K562 (cell line): ENCODE measurements around the gene WDR35. TPM values are rescaled to one million over a fixed set of nuclear protein-coding genes. Genes with fewer than 3 reads are reported as not detected.

ENCODE experiments used
- ATAC-seq: fragments of 200-7000 bp; cut with Tn5 transposase; 3 replicates; pipeline ENCODE4 v1.9.1; 2020; ENCODE audit warnings: moderate library complexity
- BruUV-seq: library from RNA; stranded (reverse); fragments of 400-500 nt; replicated peaks from 2 replicates; lab custom pipeline; 2021; lab: Mats Ljungman, UMichigan
- CTCF ChIA-PET: fragments of 300-600 bp; formaldehyde crosslinking; extraction: SDS; loops from one replicate; lab custom pipeline; 2021; ENCODE audit warnings: low intra/inter-chr PET ratio; lab: Yijun Ruan, JAX
- POLR2A ChIA-PET: fragments of 300-600, 350-650 bp; sonication (Branson Sonifier 250); formaldehyde crosslinking; extraction: SDS; loops from one replicate; lab custom pipeline; 2021; ENCODE audit warnings: antibody characterized with exemption, inconsistent platforms; lab: Yijun Ruan, JAX
- DNase-seq, 4 experiments: peaks; one replicate each; pipeline versions ENCODE4 v3.0.0 to v3.0.0-alpha.2; 2011 to 2018; ENCODE audit warnings: low spot score in 3 of 4, mixed read lengths in 3 of 4; ENCODE audit errors: extremely low read depth in 1 of 4
- FAIRE-seq: peaks from 2 replicates; lab custom pipeline; 2011; peaks lifted over from hg19 to GRCh38; lab: Jason Lieb, UNC
- H2AFZ ChIP-seq: 2 replicates; pipeline ENCODE4 v1.6.0; 2011; ENCODE audit warnings: low read depth, low read length, control low read depth, inconsistent platforms
- H3K27ac ChIP-seq: fragments of 200-600 bp; 3 replicates; pipeline ENCODE4 v1.8.0; 2011; ENCODE audit warnings: low read depth, mild to moderate bottlenecking, control low read depth, inconsistent platforms, low read length, moderate library complexity, mixed read lengths; ENCODE audit errors: extremely low read depth
- H3K27me3 ChIP-seq, 2 experiments: fragments of 300-600 bp in 1 of 2; 2 replicates in 1 of 2; 3 replicates in 1 of 2; pipeline versions ENCODE4 v1.6.0 to v1.8.0; 2011; ENCODE audit warnings: inconsistent platforms in 2 of 2, low read length in 2 of 2, mild to moderate bottlenecking in 1 of 2, mixed read lengths in 1 of 2, moderate library complexity in 1 of 2; ENCODE audit not compliant: control insufficient read depth in 2 of 2, insufficient read depth in 2 of 2
- H3K36me3 ChIP-seq: fragments of 300-600 bp; 3 replicates; pipeline ENCODE4 v1.8.0; 2011; ENCODE audit warnings: mild to moderate bottlenecking, low read length, inconsistent platforms; ENCODE audit not compliant: control insufficient read depth, insufficient read depth
- H3K4me1 ChIP-seq, 2 experiments: fragments of 200-600 bp in 1 of 2; replicated peaks in 1 of 2; 2 replicates in 1 of 2; 3 replicates in 1 of 2; pipeline versions ENCODE4 v1.5.1 to v1.8.0; 2011; ENCODE audit warnings: inconsistent platforms in 2 of 2, low read length in 2 of 2, mild to moderate bottlenecking in 1 of 2, mixed read lengths in 1 of 2, moderate library complexity in 1 of 2; ENCODE audit not compliant: control insufficient read depth in 2 of 2, insufficient read depth in 2 of 2
- H3K4me2 ChIP-seq: 2 replicates; pipeline ENCODE4 v1.6.1; 2011; ENCODE audit warnings: low read length, control low read depth, inconsistent platforms, mixed read lengths; ENCODE audit not compliant: insufficient read depth
- H3K4me3 ChIP-seq: fragments of 200-600 bp; sonication (generic), shearing (Covaris generic); 2 replicates; pipeline ENCODE4 v1.5.1; 2016; ENCODE audit warnings: control low read depth, inconsistent platforms
- H3K79me2 ChIP-seq: fragments of 200-600 bp; 3 replicates; pipeline ENCODE4 v1.8.0; 2011; ENCODE audit warnings: low read length, inconsistent platforms; ENCODE audit not compliant: control insufficient read depth, insufficient read depth
- H3K9ac ChIP-seq, 2 experiments: 2 replicates each; pipeline versions ENCODE4 v1.6.0 to v1.6.1; 2011; ENCODE audit warnings: low read depth in 2 of 2, low read length in 2 of 2, control low read depth in 1 of 2, inconsistent platforms in 1 of 2, mild to moderate bottlenecking in 1 of 2, mixed read lengths in 1 of 2; ENCODE audit not compliant: insufficient read depth in 1 of 2
- H3K9me1 ChIP-seq: one replicate; pipeline ENCODE4 v1.6.0; 2011; ENCODE audit warnings: inconsistent platforms, mild to moderate bottlenecking, low read length, moderate library complexity; ENCODE audit not compliant: control insufficient read depth, insufficient read depth
- H3K9me3 ChIP-seq: replicated peaks from 2 replicates; pipeline ENCODE4 v1.5.1; 2011; ENCODE audit warnings: low read depth, low read length, inconsistent platforms; ENCODE audit not compliant: control insufficient read depth, insufficient read depth
- H4K20me1 ChIP-seq: replicated peaks from 2 replicates; pipeline ENCODE4 v1.6.1; 2011; ENCODE audit warnings: low read length, inconsistent platforms, mixed read lengths; ENCODE audit not compliant: control insufficient read depth, insufficient read depth
- CEBPG ChIP-seq, 3 experiments: fragments of 200-800 bp in 1 of 3; sonication (Bioruptor generic) in 1 of 3; sonication (generic) in 1 of 3; formaldehyde crosslinking in 1 of 3; IDR thresholded peaks in 2 of 3; conservative IDR thresholded peaks in 1 of 3; 2 replicates each; pipeline versions ENCODE4 v1.6.1 to v1.8.0; 2016 to 2022; ENCODE audit warnings: missing compliant biosample characterization in 2 of 3, missing genetic modification characterization in 2 of 3, mild to moderate bottlenecking in 1 of 3, missing genetic modification reagents in 1 of 3
- ETV5 ChIP-seq: sonication (generic); formaldehyde crosslinking; IDR thresholded peaks from 2 replicates; pipeline ENCODE4 v1.4.0; 2020; ENCODE audit warnings: low read depth, mild to moderate bottlenecking, missing genetic modification reagents
- ETV6 ChIP-seq, 3 experiments: fragments of 150-350 bp in 1 of 3; sonication (generic) in 1 of 3; formaldehyde crosslinking in 1 of 3; IDR thresholded peaks; 2 replicates each; pipeline versions ENCODE4 v1.6.1 to v1.8.0; 2014 to 2022; ENCODE audit warnings: borderline replicate concordance in 2 of 3, low read depth in 2 of 3, antibody characterized with exemption in 1 of 3, low read length in 1 of 3, mild to moderate bottlenecking in 1 of 3, missing genetic modification reagents in 1 of 3
- FOXA3 ChIP-seq, 2 experiments: fragments of 450-650 bp in 1 of 2; sonication (generic) in 1 of 2; formaldehyde crosslinking; IDR thresholded peaks in 1 of 2; conservative IDR thresholded peaks in 1 of 2; 2 replicates each; pipeline versions ENCODE4 v1.4.0 to v1.8.0; 2020 to 2022; ENCODE audit warnings: mild to moderate bottlenecking in 2 of 2, missing genetic modification reagents in 1 of 2
- MECOM ChIP-seq: fragments of 250-450 bp; sonication (Bioruptor Pico); IDR thresholded peaks from 2 replicates; pipeline ENCODE4 v1.8.0; 2022; ENCODE audit warnings: inconsistent platforms
- TRIM28 ChIP-seq: fragments of 450-650 bp; IDR thresholded peaks from 2 replicates; pipeline ENCODE4 v1.6.1; 2017
- ZFP36 ChIP-seq: fragments of 150-350 bp; IDR thresholded peaks from 2 replicates; pipeline ENCODE4 v1.6.1; 2018; ENCODE audit warnings: low read length, low read depth; ENCODE audit not compliant: partially characterized antibody
- ZNF232 ChIP-seq: sonication (generic); formaldehyde crosslinking; IDR thresholded peaks from 2 replicates; pipeline ENCODE4 v1.8.0; 2022; ENCODE audit warnings: mild to moderate bottlenecking, missing genetic modification reagents
- WGBS: fragments of 100-300 bp; shearing (Covaris generic); methylation state at CpG from one replicate; pipeline ENCODE4 v1.1.6; 2016; ENCODE audit warnings: low coverage, mixed read lengths; ENCODE audit not compliant: insufficient coverage; ENCODE audit errors: missing lambda C conversion rate; 5-methylcytosine and 5-hydroxymethylcytosine counted together
- in situ Hi-C: fragments of 300-500 bp; cut with MboI; formaldehyde crosslinking; loops from 4 replicates; pipeline ENCODE4 v1.15.0; 2018; ENCODE audit warnings: inconsistent platforms, mixed read lengths
- intact Hi-C: fragments of 100-400 bp; cut with micrococcal nuclease; formaldehyde crosslinking; loops from 2 replicates; pipeline ENCODE4 v1.14.2; 2022
- polyA plus RNA-seq, 8 experiments: library from polyadenylated mRNA; depleted of rRNA in 4 of 8; stranded (reverse) in 5 of 8; unstranded in 3 of 8; fragments of >200 nt; fragmentation: Nextera tagmentation in 2 of 8; fragmentation: Illumina TruSeq in 1 of 8; extraction: Ambion mirVana in 2 of 8; extraction: Trizol in 1 of 8; gene quantifications; 2 replicates each; pipeline versions ENCODE4 v1.2.1 to v1.2.3, GENCODE V29; 2011 to 2014; ENCODE audit warnings: inconsistent platforms in 1 of 8, missing spikeins in 1 of 8
- total RNA-seq, 7 experiments: library from RNA; depleted of rRNA in 6 of 7; stranded (reverse); fragments of >200 nt in 6 of 7; fragmentation: Illumina TruSeq in 2 of 7; extraction: Trizol in 2 of 7; gene quantifications; 2 replicates each; pipeline versions ENCODE4 v1.2.1 to v1.2.3, GENCODE V29; 2011 to 2021; ENCODE audit warnings: low replicate concordance in 1 of 7
- TF ChIP-seq, protein P1 (sequence below), 2 experiments: fragments of 450-650 bp in 1 of 2; sonication (generic) in 1 of 2; formaldehyde crosslinking in 1 of 2; IDR thresholded peaks in 1 of 2; conservative IDR thresholded peaks in 1 of 2; 2 replicates each; pipeline versions ENCODE4 v1.6.1 to v1.8.1; 2016 to 2023; ENCODE audit warnings: mild to moderate bottlenecking in 2 of 2, moderate library complexity in 2 of 2, inconsistent platforms in 1 of 2, missing genetic modification reagents in 1 of 2
- TF ChIP-seq, protein P2 (sequence below): fragments of 150-350 bp; conservative IDR thresholded peaks from 2 replicates; pipeline ENCODE4 v1.6.1; 2014; ENCODE audit warnings: low read length
- TF ChIP-seq, protein P3 (sequence below): fragments of 450-650 bp; IDR thresholded peaks from 2 replicates; pipeline ENCODE4 v1.6.1; 2018; ENCODE audit not compliant: partially characterized antibody

Gene WDR35
- total and polyA plus RNA-seq, 9 of the 15 experiments (the other 6 are each of a cell fraction or from before 2014, with no cell fraction given) = 3.3 to 13.1 (median 8.0) TPM

DNA sequence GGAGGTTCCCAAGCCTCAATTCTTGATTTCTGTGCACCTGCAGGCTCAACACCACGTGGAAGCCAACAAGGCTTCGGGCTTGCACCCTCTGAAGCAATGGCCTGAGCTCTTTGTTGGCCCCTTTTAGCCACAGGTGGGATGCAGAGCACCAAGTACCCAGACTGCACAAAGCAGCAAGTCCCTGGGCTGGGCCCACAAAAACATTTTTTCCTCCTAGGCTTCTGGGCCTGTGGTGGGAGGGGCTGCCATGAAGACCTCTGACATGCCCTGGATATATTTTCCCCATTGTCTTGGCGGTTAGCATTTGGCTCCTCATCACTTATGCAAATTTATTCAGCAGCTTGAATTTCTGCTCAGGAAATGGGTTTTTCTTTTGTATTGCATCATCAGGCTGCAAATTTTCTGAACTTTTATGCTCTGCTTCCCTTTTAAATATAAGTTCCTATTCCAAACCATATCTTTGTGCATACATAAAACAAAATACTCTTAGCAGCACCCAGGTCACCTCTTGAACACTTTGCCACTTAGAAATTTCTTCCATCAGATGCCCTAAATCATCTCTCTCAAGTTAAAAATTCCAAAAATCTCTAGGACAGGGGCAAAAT lies 31.6 kb upstream of the WDR35 start (continued):
- TF ChIP-seq, protein P1, sequence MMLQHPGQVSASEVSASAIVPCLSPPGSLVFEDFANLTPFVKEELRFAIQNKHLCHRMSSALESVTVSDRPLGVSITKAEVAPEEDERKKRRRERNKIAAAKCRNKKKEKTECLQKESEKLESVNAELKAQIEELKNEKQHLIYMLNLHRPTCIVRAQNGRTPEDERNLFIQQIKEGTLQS (IDR thresholded peaks at IDR 0.05) = peak; percentile 66
- TF ChIP-seq, protein P1 (CRISPR knock-in tag; conservative IDR thresholded peaks at IDR 0.05) = no peak
- TF ChIP-seq ZFP36 = peak; percentile 52
- TF ChIP-seq CEBPG (CRISPR knock-in tag; IDR thresholded peaks at IDR 0.05) = no peak
- TF ChIP-seq CEBPG (tag; conservative IDR thresholded peaks at IDR 0.05 in 1 of 2, IDR thresholded peaks at IDR 0.05 in 1 of 2) = peak; percentile 38 to 74; a peak in 3 of 4 replicates
- peak; percentile 42; the same call in 1 of the 2 replicates for TF ChIP-seq TRIM28

DNA sequence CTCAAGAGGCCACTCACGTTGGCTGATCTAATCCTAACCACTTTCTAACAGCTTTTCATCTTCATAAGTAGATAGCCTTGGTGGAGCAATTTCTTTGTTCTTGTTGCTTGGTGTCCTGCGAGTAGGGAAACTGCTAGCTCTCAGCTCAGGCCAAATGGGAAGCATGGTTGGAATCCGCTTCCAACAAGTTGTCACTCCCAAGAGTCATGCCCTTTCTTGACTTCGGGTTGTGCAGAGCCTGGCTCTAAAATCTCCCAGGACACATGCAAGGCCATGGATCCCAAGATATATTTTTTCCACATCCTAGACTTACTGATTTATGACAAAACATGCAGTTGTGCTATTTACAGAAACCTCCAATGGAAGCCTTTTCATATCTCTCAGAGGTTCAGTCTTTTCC lies 29.8 kb upstream of the WDR35 start:
- CTCF ChIA-PET = no interaction called here
- TF ChIP-seq FOXA3 (CRISPR knock-in tag; conservative IDR thresholded peaks at IDR 0.05 in 1 of 2, IDR thresholded peaks at IDR 0.05 in 1 of 2) (no peak), ETV5 (no peak), ETV6 (IDR thresholded peaks at IDR 0.05; ENCODE audit: borderline replicate concordance in 1 of 2, low read depth in 2 of 2, low read length in 1 of 2) (no peak), ETV6 (CRISPR knock-in tag; IDR thresholded peaks at IDR 0.05; ENCODE audit: borderline replicate concordance) (no peak), MECOM (CRISPR knock-in tag) (no peak), ZNF232 (no peak)
- TF ChIP-seq, protein P2, sequence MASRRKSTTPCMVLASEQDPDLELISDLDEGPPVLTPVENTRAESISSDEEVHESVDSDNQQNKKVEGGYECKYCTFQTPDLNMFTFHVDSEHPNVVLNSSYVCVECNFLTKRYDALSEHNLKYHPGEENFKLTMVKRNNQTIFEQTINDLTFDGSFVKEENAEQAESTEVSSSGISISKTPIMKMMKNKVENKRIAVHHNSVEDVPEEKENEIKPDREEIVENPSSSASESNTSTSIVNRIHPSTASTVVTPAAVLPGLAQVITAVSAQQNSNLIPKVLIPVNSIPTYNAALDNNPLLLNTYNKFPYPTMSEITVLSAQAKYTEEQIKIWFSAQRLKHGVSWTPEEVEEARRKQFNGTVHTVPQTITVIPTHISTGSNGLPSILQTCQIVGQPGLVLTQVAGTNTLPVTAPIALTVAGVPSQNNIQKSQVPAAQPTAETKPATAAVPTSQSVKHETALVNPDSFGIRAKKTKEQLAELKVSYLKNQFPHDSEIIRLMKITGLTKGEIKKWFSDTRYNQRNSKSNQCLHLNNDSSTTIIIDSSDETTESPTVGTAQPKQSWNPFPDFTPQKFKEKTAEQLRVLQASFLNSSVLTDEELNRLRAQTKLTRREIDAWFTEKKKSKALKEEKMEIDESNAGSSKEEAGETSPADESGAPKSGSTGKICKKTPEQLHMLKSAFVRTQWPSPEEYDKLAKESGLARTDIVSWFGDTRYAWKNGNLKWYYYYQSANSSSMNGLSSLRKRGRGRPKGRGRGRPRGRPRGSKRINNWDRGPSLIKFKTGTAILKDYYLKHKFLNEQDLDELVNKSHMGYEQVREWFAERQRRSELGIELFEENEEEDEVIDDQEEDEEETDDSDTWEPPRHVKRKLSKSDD = no peak
- TF ChIP-seq, protein P3, sequence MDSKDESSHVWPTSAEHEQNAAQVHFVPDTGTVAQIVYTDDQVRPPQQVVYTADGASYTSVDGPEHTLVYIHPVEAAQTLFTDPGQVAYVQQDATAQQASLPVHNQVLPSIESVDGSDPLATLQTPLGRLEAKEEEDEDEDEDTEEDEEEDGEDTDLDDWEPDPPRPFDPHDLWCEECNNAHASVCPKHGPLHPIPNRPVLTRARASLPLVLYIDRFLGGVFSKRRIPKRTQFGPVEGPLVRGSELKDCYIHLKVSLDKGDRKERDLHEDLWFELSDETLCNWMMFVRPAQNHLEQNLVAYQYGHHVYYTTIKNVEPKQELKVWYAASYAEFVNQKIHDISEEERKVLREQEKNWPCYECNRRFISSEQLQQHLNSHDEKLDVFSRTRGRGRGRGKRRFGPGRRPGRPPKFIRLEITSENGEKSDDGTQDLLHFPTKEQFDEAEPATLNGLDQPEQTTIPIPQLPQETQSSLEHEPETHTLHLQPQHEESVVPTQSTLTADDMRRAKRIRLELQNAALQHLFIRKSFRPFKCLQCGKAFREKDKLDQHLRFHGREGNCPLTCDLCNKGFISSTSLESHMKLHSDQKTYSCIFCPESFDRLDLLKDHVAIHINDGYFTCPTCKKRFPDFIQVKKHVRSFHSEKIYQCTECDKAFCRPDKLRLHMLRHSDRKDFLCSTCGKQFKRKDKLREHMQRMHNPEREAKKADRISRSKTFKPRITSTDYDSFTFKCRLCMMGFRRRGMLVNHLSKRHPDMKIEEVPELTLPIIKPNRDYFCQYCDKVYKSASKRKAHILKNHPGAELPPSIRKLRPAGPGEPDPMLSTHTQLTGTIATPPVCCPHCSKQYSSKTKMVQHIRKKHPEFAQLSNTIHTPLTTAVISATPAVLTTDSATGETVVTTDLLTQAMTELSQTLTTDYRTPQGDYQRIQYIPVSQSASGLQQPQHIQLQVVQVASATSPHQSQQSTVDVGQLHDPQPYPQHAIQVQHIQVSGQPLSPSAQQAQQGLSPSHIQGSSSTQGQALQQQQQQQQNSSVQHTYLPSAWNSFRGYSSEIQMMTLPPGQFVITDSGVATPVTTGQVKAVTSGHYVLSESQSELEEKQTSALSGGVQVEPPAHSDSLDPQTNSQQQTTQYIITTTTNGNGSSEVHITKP = no peak

More for the DNA sequence above, 29.8 kb upstream of the WDR35 start:
- POLR2A ChIA-PET = no interaction called here
- FAIRE-seq (no peak), DNase-seq (no peak), ATAC-seq (no peak)
- peaks cover under 1% of the 10 kb centered on the region; the same call in 1 of the 2 replicates for H3K9me3 ChIP-seq
- H3K79me2 ChIP-seq = no peaks in the 10 kb centered on the region
- no peaks in the 10 kb centered on the region for H3K36me3 ChIP-seq
- H3K9me1 ChIP-seq = no peaks in the 10 kb centered on the region
- no peaks in the 10 kb centered on the region for H3K27me3 ChIP-seq
- no peak overlapping the region for H3K9ac ChIP-seq
- BruUV-seq = no TSS peak
- no peak overlapping the region for H2AFZ ChIP-seq
- no peaks in the 10 kb centered on the region for H4K20me1 ChIP-seq
- WGBS = 17% methylated on average over 4 of the region's 4 CpGs
- in situ Hi-C loops (no loop called here), intact Hi-C loops (loop anchor here (5.0 kb wide), 1 partner anchor 62 kb away; no protein-coding TSS in a partner anchor)
- no peak overlapping the region for H3K4me2 ChIP-seq
- no peaks in the 10 kb centered on the region for H3K4me1 ChIP-seq
- H3K27ac ChIP-seq = no peak overlapping the region
- no peak overlapping the region for H3K4me3 ChIP-seq
